Smooth muscle cell (in vitro differentiated cells): ENCODE results near the gene MACIR. TPM values are rescaled to one million over a fixed set of nuclear protein-coding genes. Genes with fewer than 3 reads are reported as not detected.

Experiments used
- DNase-seq: peaks from one replicate; lab custom pipeline; 2025; ENCODE audit not compliant: unreplicated experiment; lab: John Stamatoyannopoulos, UW
- H2AFZ ChIP-seq: fragments of 200-600 bp; sonication (generic); 2 replicates; pipeline ENCODE4 v1.6.0; 2016; ENCODE audit warnings: antibody characterized with exemption, low read depth, mild to moderate bottlenecking
- H3F3A ChIP-seq: fragments of 200-600 bp; sonication (generic); 2 replicates; pipeline ENCODE4 v1.6.0; 2017; ENCODE audit warnings: antibody characterized with exemption, low read depth
- H3K27ac ChIP-seq: fragments of 200-600 bp; sonication (generic); 2 replicates; pipeline ENCODE4 v1.5.1; 2016; ENCODE audit warnings: low read depth, mild to moderate bottlenecking
- H3K27me3 ChIP-seq: fragments of 200-600 bp; sonication (generic); 2 replicates; pipeline ENCODE4 v1.6.1; 2016; ENCODE audit warnings: low read depth, mild to moderate bottlenecking
- H3K36me3 ChIP-seq: fragments of 200-600 bp; sonication (generic); 2 replicates; pipeline ENCODE4 v1.5.1; 2016; ENCODE audit warnings: low read depth
- H3K4me1 ChIP-seq: fragments of 200-600 bp; sonication (generic); 2 replicates; pipeline ENCODE4 v1.5.1; 2016; ENCODE audit warnings: low read depth
- H3K4me2 ChIP-seq: fragments of 200-600 bp; sonication (generic); 2 replicates; pipeline ENCODE4 v1.6.0; 2016; ENCODE audit warnings: mild to moderate bottlenecking
- H3K4me3 ChIP-seq: fragments of 200-600 bp; sonication (generic); 2 replicates; pipeline ENCODE4 v1.5.1; 2016; ENCODE audit warnings: mild to moderate bottlenecking
- H3K79me2 ChIP-seq: fragments of 200-600 bp; sonication (generic); 2 replicates; pipeline ENCODE4 v1.6.0; 2016; ENCODE audit warnings: low read depth, mild to moderate bottlenecking
- H3K9ac ChIP-seq: fragments of 200-600 bp; sonication (generic); 2 replicates; pipeline ENCODE4 v1.6.0; 2016; ENCODE audit warnings: low read depth
- H3K9me3 ChIP-seq: fragments of 200-600 bp; sonication (generic); replicated peaks from 2 replicates; pipeline ENCODE4 v1.5.1; 2016; ENCODE audit warnings: low read depth
- H4K20me1 ChIP-seq: fragments of 200-600 bp; sonication (generic); 2 replicates; pipeline ENCODE4 v1.6.0; 2016; ENCODE audit warnings: low read depth
- WGBS: methylation state at CpG from one replicate; pipeline ENCODE4 v1.1.7; 2016; ENCODE audit warnings: low lambda C conversion rate; 5-methylcytosine and 5-hydroxymethylcytosine counted together
- polyA plus RNA-seq: library from polyadenylated mRNA; unstranded; fragments of >200 nt; fragmentation: Nextera tagmentation; extraction: Ambion mirVana; gene quantifications from 2 replicates; pipeline ENCODE4 v1.2.1, GENCODE V29; 2016
- total RNA-seq: library from RNA; depleted of rRNA; stranded (reverse); fragments of >200 nt; gene quantifications from 2 replicates; pipeline ENCODE4 v1.2.3, GENCODE V29; 2014
- TF ChIP-seq, protein P1 (sequence below): fragments of 200-600 bp; sonication (generic); IDR thresholded peaks from 2 replicates; pipeline ENCODE4 v1.5.1; 2017; ENCODE audit warnings: borderline replicate concordance, mild to moderate bottlenecking, antibody characterized with exemption; ENCODE audit not compliant: insufficient read depth, poor library complexity, severe bottlenecking

The MACIR gene
- total and polyA plus RNA-seq, 2 experiments from 2014 or later = 6.7 to 24.0 TPM

DNA sequence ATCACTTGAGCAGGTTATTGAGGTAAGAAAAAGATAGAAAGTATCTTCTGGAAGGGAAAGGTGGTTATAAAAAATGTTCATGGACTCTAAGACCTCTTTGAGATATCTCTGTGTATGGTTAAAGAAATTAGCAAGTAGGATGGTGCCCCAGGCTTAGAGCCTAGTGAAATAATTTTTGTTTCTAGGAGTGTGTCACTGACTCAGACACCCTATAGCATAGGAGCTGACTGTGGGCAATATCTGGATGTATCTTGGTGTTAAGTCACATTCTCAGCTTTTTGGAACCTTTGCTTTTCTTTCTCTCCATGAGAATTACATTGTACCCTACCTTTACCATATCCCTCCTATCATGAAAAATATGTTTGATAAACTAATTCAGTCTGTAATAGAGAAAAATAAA lies 12.0 kb downstream of the MACIR start:
- Histone ChIP-seq H3K36me3 (no peaks in the 10 kb centered on the region), H3K4me1 (no peaks in the 10 kb centered on the region), H3K4me2 (no peak overlapping the region), H3K9ac (no peak overlapping the region), H3F3A (no peaks in the 10 kb centered on the region), H3K79me2 (peaks cover 70% of the 10 kb centered on the region), H3K27ac (no peak overlapping the region), H3K27me3 (no peaks in the 10 kb centered on the region), H2AFZ (no peak overlapping the region), H4K20me1 (peaks cover 17% of the 10 kb centered on the region), H3K4me3 (no peak overlapping the region), H3K9me3 (no peaks in the 10 kb centered on the region)
- TF ChIP-seq, protein P1, sequence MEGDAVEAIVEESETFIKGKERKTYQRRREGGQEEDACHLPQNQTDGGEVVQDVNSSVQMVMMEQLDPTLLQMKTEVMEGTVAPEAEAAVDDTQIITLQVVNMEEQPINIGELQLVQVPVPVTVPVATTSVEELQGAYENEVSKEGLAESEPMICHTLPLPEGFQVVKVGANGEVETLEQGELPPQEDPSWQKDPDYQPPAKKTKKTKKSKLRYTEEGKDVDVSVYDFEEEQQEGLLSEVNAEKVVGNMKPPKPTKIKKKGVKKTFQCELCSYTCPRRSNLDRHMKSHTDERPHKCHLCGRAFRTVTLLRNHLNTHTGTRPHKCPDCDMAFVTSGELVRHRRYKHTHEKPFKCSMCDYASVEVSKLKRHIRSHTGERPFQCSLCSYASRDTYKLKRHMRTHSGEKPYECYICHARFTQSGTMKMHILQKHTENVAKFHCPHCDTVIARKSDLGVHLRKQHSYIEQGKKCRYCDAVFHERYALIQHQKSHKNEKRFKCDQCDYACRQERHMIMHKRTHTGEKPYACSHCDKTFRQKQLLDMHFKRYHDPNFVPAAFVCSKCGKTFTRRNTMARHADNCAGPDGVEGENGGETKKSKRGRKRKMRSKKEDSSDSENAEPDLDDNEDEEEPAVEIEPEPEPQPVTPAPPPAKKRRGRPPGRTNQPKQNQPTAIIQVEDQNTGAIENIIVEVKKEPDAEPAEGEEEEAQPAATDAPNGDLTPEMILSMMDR = no peak
- DNase-seq = no peak

DNA sequence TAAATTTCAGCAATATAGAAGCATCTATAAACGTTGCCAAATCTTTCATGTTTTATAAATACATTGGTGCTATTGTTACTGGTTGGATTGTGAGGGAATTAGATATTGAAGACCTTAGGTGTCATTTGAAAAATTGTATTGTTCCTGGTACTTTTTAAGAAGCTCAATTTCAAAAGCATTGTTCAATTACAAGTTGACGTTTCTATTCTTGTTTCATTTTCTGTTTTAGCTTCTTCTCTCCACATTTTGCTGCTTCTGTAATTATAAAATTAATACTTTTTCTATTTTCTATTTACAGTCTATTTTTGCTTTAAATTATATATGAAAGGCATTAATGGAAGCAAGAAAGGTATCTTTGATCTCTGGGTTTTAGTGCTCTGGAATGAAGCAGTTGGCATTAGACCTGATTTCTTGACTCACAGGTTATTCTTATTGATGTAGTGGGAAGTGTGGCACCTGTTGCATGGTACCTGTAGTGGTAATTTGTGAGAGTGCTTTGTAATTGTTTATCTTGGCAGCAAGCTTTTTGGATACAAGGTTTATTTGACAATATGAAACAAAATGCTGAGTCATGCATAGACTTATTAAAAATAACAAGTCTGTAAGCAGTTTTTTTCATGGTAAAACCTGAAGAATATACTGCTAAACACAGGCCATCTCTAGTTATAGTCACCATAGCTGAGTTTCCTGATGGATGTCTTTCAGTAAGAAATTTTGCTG lies 13.2 kb downstream of the MACIR start:
- 84% methylated on average over 2 of the region's 2 CpGs for WGBS
- Histone ChIP-seq H3K9ac (no peak overlapping the region), H3K4me1 (no peaks in the 10 kb centered on the region), H3K36me3 (no peaks in the 10 kb centered on the region), H3K27me3 (no peaks in the 10 kb centered on the region), H3K4me2 (no peak overlapping the region), H3F3A (no peaks in the 10 kb centered on the region), H3K79me2 (peaks cover 58% of the 10 kb centered on the region), H3K9me3 (no peaks in the 10 kb centered on the region), H3K27ac (no peak overlapping the region), H4K20me1 (peaks cover 17% of the 10 kb centered on the region), H3K4me3 (no peak overlapping the region), H2AFZ (no peak overlapping the region)
- TF ChIP-seq, protein P1 = no peak
- DNase-seq = no peak

DNA sequence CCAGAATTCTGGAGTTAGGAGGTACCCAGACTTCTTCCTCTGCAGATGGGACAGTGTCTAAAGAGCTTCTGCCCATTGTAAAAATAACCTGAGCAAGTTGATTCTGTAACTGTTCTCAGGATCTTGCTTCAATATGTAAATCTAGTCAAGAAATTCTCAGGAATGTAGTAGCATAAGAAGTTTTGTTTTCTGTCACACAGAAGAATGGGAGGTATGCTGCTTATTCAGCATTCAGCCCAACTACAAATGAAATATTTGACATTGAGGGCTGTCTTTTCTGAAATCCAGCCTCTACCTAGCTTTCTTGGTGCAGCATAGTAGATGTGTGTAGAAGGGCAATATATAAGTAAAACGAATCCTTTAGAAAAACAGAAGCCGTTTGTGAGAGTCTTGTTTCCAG lies 13.8 kb downstream of the MACIR start:
- H3K9ac ChIP-seq = no peak overlapping the region
- H3K4me3 ChIP-seq = no peak overlapping the region
- TF ChIP-seq, protein P1 = no peak
- H3F3A ChIP-seq = no peaks in the 10 kb centered on the region
- H4K20me1 ChIP-seq = peaks cover 17% of the 10 kb centered on the region
- WGBS = 72% methylated on average over 2 of the region's 2 CpGs
- H3K4me1 ChIP-seq = peaks cover 3% of the 10 kb centered on the region
- DNase-seq = no peak
- no peaks in the 10 kb centered on the region for H3K9me3 ChIP-seq
- H3K36me3 ChIP-seq = no peaks in the 10 kb centered on the region
- H3K4me2 ChIP-seq = no peak overlapping the region
- H3K27ac ChIP-seq = no peak overlapping the region
- H2AFZ ChIP-seq = no peak overlapping the region
- H3K79me2 ChIP-seq = peaks cover 52% of the 10 kb centered on the region
- no peaks in the 10 kb centered on the region for H3K27me3 ChIP-seq

DNA sequence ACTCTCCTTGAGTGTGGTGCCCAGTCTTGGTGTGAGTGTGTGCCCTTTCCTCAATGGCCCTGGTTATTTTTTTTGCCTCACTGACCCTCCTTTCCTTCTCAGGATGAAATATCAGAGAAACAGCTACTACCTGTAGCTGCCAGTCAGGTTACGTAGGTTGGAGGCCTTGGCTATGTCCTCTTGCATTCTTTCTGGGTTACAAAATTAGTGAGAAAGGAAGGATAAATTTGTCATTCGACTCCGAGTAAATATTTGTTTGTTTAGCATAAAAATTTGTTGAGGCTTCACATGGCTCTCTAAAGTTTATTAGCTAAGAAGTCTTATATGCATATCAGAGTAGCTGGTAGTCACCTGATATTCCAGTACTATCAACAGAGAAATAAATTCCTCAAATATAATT lies 15.4 kb downstream of the MACIR start:
- Histone ChIP-seq H3K79me2 (peaks cover 46% of the 10 kb centered on the region), H3K4me2 (no peak overlapping the region), H2AFZ (no peak overlapping the region), H3K27ac (no peak overlapping the region), H3K9ac (no peak overlapping the region), H4K20me1 (peaks cover 17% of the 10 kb centered on the region), H3F3A (no peaks in the 10 kb centered on the region), H3K27me3 (no peaks in the 10 kb centered on the region), H3K4me3 (no peak overlapping the region), H3K4me1 (peaks cover 5% of the 10 kb centered on the region), H3K9me3 (no peaks in the 10 kb centered on the region), H3K36me3 (no peaks in the 10 kb centered on the region)
- WGBS = 90% methylated on average over 3 of the region's 3 CpGs
- TF ChIP-seq, protein P1 = no peak
- no peak for DNase-seq
